T-helper 1 cell treated with Interleukin-12 subunit alpha and Interleukin-12 subunit beta and Interleukin-4 antibody, amounts not matched to agents 30 ng/mL and 1 ng/mL, for 36 hours (primary cell): ENCODE data around the gene CTSW. TPM values are rescaled to one million over a fixed set of nuclear protein-coding genes. Genes with fewer than 3 reads are reported as not detected.

Source experiments
- intact Hi-C: fragments of 100-400 bp; cut with micrococcal nuclease; formaldehyde crosslinking; loops from one replicate; pipeline ENCODE4 v1.15.1; 2024
- total RNA-seq: library from RNA; stranded (reverse); gene quantifications from 2 replicates; pipeline ENCODE4 v1.2.3, GENCODE V29; 2022

CTSW gene
- total RNA-seq, 1 donor from 2014 or later, result 29.5 TPM

DNA sequence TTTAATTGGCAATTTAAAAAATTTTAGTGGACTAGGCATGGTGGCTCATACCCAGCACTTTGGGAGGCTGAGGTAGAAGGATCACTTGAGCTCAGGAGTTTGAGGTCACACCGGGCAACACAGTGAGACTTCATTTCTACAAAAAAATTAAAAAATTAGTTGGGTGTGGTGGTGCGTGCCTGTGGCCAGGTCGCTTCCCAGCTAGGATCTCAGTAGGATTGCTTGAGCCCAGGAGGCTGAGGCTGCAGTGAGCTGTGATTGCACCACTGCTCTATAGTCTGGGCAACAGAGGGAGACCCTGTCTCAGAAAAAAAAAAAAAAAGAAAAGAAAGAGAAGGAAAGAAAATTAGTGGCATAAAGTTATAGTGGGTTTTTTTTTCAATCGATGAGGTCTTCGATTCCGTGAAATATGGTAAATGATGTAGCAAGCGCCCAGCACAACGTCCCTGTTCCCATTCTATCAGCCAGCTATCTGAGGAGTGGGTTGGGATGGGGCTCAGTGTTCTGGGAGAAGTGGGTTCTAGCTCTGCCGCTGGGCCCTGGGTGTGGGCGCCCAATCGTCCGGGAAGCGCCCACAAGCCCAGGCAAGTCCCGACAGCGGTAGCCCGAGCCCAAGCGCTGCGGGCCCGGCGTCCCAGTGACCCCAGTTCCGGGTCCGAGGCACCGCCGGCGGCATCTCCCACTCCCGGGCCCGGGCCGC lies 19.2 kb downstream of the CTSW start:
- intact Hi-C loops, result no loop called here

DNA sequence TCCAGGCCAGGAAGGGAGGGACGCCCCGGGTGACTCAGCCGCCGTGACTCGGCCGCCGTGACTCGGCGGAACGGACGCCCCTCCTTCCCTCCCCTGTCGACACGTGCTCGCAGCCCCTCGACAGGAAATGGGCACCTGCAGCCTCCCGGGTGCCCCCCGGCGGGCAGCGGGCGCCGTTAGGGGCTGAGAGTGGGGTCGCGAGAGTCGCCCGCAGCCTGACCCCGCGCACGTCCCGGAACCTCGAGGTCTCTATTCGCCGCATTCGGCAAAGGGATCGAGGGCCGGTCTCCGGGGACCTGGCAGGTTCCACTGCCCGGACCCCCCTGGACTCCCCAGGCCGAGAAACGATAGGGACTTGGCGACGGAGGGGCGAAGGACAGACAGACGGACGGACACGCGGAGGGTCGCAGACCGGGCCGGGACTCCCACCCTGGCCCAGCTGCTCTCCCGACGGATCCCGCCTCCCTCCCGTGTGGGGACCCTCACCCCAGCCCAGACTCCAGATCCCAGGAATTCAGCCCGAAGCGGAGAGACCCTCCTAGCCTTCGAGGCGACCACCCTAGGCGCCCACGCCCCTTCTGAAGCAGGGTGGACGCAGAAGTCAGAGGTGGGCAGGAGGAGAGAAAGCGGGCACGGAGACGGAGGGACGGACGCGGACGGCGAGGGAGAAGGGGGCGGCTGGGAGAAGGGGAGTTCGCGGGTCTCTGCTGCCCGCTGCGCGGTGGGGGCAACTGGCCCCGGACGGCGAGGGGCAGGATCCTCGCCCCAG lies 19.9 kb downstream of the CTSW start:
- intact Hi-C loops, result loop anchor here (1.0 kb wide), 7 partner anchors 9 to 179 kb away; partner anchors contain the start of genes C11orf68, CCDC85B, DRAP1 and RNASEH2C

DNA sequence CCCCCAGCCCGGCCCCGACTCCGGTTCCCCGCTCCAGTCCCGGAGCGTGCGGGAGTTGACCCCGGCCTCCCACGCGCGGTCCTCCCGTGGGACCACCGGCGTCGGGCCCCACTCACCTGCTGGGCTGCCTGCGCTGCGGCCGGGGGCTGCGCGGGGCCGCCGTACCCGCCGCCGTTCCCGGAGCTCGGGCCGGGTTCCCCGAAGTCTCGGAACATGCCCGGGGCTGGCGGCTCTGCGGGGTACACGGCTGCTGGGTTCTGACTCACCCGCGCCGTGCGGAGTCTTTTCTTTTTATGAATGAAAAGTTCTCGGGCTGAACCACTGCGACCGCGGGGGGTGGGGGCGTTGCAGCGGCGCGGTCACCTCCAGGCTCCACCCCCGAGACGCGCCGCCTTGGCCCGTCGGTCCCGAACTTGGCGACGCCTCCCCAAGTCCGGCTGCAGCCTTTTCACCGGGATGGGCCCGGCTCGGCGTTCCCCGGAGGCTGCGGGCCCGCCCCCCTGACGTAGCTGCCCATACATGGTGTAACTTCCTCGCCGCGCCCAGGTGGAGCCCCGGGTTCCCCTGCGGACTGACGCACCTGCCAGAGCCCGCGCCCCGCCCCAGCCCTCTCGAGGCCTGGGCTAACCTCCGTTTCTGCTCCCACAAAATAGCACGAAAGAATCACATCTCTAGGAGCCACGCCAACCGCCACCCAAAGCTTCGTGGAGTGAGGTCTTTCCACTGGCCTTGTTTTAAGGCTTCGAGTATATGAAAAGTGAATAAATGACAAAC lies 20.7 kb downstream of the CTSW start, which contains the start of gene FOSL1:
Gene FOSL1 (minus strand): TSS at position 264 of the 774 bp plus-strand sequence. CDS start 49 bp downstream, at position 215.
- intact Hi-C loops, result loop anchor here (1.0 kb wide), 7 partner anchors 9 to 180 kb away; partner anchors contain the start of genes C11orf68, CCDC85B, DRAP1 and RNASEH2C

DNA sequence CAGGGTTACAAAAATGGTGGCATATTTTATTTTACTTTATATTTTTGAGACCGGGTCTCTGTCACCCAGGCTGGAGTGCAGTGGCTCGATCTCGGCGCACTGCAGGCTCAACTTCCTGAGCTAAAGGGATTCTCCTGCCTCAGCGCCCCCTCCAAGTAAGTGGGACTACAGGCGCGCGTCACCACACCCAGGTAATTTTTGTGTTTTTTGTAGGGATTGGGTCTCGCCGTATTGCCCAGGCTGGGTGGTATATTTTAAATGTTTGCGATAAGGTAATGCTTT lies 21.2 kb downstream of the CTSW start:
- intact Hi-C loops, result loop anchor here (1.0 kb wide), 7 partner anchors 8 to 181 kb away; partner anchors contain the start of genes C11orf68, CCDC85B, DRAP1 and RNASEH2C

DNA sequence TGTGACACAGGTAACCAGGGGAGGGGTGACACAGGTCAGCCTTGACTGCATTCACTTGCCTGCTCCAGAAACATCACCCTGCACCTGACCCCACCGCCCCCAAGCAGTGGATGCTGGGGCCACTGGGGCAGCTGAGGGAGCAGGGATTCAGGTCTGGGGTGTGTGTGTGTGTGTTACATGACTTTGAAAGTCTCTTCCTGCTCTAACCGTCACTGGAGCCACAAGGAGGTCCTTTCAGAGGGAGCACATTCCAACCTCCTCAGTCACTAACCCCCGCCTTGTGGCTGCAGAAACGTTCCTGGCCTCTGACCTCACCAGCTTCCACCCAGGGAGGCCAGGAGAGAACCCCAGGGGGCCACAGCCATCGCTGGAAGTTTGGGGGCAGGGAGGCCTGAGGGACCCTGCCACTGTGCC lies 23.4 kb downstream of the CTSW start:
- intact Hi-C loops, result no loop called here

DNA sequence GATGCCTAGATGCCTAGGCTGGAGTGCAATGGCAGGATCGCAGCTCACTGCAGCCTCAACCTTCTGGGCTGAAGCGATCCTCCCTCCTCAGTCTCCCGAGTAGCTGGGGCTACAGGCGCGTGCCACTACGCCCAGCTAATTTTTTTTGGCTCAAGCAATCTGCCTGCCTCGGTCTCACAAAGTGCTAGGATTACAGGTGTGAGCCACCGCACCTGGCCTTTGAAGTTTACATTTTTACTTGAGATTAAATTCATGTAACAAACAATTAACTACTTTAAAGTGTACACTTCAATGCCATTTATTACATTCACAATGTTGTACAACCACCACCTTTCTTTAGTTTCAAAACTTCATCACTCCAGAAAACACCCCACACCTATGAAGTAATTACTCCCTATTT lies 24.1 kb downstream of the CTSW start:
- intact Hi-C loops, result no loop called here

DNA sequence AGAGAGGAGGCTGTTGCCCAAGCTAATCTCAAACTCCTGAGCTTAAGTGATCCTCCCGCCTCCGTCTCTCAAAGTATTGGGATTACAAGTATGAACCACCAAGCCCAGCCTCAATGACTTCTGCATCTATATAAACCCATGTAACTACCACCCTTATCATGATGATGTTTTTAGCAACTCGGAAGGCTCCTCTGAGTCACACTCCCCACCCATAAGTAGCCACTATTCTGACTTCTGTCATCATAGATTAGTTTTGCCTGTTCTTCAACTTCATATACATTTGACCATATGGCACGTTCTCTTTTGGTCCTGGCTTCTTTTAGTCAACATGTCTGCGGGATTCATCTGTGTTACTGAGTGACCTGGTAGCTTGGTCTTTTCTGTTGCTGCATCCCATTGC lies 27.0 kb downstream of the CTSW start:
- intact Hi-C loops, result no loop called here

DNA sequence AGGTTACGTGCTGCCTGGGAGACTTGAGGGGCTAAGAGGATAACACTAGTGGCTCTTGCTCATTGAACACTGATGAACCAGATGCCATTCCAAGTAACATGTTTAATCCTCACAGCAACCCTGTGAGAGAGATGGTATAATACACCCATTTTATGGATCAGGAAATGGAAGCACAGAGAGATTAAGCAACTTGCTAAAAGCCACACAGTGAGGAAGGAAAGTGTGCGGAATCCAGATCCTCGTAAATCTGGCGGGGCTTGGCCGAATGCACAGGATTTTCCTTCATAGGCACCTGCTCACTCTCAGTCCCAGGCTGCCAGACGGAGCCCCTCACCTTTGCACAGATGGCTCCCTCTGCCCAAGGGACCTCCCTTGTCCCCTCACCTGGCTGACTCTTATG lies 28.2 kb downstream of the CTSW start:
- intact Hi-C loops, result no loop called here

DNA sequence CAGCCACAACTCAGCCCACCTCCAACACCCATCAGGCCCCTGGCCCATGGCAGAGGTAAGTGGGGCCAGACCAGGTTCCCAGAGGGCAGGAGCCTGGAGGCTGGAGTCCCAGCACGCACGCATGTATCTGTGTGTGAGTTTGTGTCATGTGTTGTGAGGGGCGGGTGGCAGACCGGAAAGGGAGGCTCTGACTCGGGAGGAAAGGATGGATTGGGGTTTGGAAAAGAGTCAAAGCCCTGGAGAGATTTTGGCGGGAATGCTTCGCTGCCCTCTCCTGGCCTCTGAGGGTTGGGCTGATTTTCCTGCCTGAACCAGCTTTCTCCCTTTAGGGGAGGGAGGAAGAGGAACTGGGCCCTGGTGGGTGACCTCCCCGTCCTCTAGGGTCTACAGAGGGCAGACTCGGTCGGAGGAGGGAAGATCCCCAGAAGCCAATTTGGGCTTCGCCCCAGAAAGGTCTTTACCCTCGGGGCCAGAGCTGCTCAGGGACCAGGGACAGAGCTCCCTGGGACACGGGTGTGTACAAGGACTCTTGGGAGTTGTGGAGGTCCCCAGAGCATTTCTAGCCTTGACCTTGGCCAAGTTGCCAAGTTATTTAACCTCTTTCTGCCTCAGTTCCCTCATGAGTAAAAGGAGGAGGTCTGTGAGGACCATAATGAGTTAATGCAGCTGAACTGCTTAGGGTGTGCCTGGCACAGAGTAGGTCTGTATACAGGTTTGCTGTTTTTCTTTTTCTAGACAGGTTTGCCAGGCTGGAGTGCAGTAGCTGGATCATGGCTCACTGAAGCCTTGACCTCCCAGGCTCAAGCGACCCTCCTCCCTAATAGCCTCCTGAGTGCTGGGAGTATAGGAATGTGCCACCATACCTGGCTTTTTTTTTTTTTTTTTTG lies 32.3 kb downstream of the CTSW start:
- intact Hi-C loops, result no loop called here

DNA sequence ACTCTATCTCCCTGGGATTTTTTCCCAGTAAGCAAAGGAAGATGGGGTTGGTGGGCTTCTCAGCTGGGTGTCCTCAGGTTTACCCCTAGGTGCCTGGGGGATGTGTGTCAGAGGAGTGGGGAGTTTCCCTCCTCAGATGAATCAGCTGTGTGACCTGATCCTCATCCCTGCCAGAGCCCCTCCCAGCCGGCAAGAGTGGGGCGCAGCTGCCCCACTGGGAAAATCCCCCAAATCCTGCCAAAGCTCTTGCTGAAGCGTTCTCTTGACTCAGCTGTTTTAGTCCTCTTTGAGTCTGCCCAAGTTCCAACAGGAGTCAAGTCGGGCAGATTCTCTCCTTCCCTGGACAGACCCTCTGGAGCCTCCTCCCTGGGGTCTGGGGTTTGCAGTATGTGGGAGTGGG lies 33.2 kb downstream of the CTSW start:
- intact Hi-C loops, result no loop called here

DNA sequence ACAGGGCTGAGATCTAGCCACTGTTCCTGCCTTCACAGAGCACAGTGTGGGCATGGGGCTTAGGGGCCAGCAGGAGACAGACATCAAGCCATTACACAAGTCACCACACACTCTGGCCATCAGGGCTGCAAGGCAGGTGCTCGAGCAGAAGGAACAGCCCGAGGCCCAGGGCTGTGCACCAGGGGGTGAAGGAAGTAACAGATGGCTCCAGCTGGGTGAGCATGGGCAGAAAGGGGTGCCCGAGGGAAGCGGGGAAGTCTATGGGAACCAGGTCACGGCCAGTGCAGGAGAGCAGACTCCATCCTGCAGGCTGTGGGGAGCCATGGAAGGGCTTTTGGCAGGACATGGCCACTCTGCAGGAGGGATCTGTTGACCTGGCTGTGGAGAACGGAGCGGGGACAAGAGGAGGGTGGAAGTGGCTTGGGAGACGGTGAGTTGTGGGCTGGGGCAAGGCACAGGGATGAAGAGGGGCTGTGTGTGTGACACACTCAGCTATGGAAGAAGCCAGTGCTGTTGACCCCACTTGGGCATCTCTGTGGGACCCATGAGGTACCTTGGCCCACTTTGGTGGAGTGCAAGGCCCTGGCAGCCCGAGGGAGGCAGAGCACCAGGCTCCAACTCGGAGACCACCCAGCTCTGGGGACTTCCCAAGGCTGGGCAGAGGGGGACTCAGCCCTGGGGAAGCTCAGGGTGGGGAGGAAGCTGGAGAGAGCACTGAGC lies 35.6 kb downstream of the CTSW start:
- intact Hi-C loops, result loop anchor here (5.0 kb wide), 1 partner anchor 253 kb away; the partner anchor contains the start of gene RELA

DNA sequence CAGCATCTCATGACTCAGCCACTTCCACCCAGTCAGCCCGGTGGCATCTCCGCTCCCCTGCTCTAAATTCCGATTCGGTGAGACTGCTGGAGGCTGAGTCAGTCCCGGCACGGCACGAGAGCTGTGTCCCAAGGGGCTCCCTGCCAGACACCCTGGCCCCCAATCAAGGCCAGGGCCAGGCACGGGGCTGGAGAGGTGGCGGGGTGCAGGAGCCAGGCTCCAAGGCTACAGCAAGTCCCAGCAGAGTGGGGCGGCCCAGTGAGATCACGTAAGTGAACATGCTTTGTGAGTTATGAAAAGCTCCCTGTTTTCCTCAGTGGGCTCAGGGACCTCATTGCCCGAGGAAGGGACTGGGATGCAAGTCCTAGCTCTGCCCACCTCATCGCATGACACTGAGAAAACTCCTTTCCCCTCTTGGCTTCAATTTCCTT lies 36.2 kb downstream of the CTSW start:
- intact Hi-C loops, result loop anchor here (5.0 kb wide), 1 partner anchor 254 kb away; the partner anchor contains the start of gene RELA

DNA sequence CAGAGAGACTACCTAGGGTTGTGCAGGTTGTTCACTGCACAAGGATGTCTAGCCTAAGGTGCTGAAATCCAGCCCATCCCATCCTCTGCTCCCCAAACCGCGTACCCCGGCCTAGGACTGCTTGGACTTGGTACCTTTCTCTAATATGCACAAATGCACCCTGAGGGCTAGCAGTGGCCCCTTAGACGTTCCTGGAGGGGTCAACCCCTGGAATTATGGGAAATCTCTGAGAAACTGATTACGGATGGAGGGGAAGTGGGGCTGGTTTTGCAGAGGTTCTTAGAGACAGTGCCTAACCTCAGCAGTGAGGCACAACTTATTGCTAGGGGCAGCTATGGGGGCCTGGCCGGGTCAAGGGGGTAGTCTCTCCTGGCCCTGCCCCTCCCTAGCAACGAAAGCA lies 36.8 kb downstream of the CTSW start:
- intact Hi-C loops, result loop anchor here (5.0 kb wide), 1 partner anchor 254 kb away; the partner anchor contains the start of gene RELA

DNA sequence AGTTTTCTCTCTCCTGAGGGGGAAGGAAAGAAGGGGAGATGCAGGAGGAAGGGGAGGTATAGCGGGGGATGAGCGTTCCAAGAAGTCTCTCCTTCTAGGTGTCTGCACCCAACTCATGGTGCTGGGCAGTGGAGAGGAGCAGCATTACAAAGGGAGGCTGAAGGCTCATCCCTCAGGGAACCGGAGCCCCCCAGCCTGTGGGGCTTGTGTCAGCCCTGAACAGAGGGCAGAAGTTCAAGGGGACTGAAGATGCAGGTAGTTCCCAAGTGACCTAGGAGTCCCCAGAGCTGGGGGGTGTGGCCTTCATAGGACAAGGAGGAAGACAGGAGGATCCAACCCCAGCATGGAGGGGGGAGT lies 37.4 kb downstream of the CTSW start:
- intact Hi-C loops, result loop anchor here (5.0 kb wide), 1 partner anchor 255 kb away; the partner anchor contains the start of gene RELA

DNA sequence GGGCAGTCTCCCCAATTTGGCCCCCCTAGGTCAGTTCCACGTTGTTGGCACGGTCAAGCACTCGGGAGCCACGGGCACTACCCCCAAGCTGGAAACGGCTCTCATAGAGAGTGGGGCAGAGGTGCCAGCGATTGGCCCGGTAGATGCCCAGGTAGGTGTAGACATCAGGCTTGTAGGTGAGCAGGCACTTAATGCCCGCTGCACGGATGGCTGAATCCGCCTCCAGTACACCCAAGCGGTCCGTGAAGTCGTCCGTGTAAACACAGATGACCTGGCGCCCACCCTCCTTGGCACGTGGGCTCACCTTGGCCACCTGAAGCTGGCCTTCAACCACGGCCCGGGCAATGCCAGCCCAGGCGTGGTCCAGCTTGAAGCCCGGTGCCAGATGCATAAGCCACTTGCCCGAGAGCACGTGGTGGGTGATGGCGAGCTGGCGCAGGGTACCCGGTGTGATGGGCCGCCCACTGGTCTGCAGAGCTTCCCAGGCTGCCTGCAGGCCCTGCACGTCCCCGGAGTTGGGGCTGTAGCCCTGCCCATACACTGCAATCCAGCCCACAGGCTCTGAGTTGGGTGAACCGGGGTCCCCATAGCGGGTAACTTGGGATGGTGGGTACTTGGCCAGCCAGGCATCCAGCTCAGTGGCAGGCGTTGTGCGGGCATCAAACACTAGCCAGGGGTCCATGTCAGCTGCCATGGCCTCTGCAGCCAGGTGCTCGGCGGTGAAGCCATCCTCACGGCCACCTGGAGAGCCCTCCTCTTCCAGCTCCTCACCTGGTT lies 38.0 kb downstream of the CTSW start:
- intact Hi-C loops, result loop anchor here (5.0 kb wide), 1 partner anchor 255 kb away; the partner anchor contains the start of gene RELA

DNA sequence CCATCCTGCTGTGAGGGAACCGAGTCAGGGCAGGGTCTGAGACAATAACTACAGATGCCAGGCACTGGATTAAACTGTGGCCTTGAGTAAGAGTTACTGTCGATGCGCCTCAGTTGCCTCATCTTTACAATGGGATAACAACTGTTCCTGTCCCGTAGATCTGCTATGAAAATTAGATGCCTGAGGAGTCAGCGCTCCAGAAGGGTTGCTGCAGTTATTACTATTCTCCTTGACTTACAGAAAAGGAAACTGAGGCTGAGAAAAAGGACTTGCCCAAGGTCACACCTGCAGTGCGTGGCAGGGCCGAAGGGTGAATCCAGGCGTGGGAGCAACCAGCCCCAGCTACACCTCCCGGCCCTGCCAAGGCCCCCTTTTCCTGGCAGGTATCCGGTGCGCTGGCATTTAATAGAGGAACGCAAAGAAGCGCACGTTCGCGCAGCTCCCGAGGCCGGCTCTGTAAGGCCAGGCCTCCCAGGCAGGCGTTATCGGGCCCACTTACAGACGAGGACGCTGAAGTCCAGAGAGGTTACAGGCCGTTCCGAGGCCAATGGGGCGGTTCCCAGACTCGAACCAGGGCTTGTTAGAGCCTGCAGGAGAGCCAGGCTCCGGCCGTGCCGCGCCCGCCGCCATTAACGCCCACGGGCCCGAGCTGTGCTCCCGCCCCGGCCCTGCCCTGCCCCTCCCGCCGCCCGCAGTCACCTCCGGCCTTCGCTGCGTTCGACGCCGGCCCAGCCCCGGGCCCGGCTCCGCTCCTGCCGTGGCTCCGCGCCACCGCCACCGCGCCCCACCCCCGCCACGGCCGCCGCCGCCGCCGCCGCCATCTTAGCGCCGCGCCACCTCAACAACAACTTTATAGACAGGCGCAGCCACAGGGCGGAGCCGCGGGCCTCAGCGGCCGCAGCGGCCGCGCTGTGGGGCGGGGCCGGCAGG lies 38.8 kb downstream of the CTSW start, which contains the start of gene C11orf68:
Gene C11orf68 (minus strand): TSS at position 852 of the 930 bp plus-strand sequence. CDS start 31 bp downstream, at position 821.
- intact Hi-C loops, result loop anchor here (1.0 to 5.0 kb wide), 12 partner anchors 10 to 350 kb away; partner anchors contain the start of genes BANF1, CCDC85B, EIF1AD and FOSL1

DNA sequence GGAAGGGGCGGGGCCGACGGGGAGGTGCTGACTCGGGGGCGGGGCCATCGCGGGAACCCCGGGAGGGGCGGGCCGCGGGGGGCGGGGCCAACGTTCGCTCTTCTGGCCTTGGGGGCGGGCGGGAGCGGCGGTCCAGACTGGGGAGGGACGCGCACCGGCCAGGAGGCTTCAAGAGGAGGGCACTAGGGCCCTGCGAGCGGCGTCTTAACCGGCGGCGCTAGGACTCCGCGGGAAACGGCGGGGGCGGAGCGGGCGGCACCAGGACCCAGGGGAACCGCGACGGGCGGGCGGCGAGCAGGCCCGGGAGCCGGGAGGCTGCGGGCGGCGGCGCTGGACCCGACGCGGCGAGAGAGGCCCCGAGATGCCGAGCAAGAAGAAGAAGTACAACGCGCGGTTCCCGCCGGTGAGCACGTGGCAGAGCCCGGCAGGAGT lies 39.5 kb downstream of the CTSW start, which contains the start of gene DRAP1:
Gene DRAP1 (plus strand): TSS at position 286 of the 432 bp plus-strand sequence. CDS start 76 bp downstream, at position 362.
- intact Hi-C loops, result loop anchor here (1.0 to 5.0 kb wide), 12 partner anchors 9 to 349 kb away; partner anchors contain the start of genes BANF1, CCDC85B, EIF1AD and FOSL1
